H9 (cell line): ENCODE results near the gene PIM2. TPM values are rescaled to one million over a fixed set of nuclear protein-coding genes. Genes with fewer than 3 reads are reported as not detected.

Experiments
- DNase-seq: peaks from one replicate; pipeline ENCODE4 v3.0.0-alpha.2; 2017
- H2AFZ ChIP-seq: one replicate; pipeline ENCODE4 v1.6.1; 2013; ENCODE audit warnings: mild to moderate bottlenecking, low read length, control low read depth, moderate library complexity
- H2AK5ac ChIP-seq: 2 replicates; pipeline ENCODE4 v1.6.1; 2013; ENCODE audit warnings: low read length, control low read depth, mixed read lengths; ENCODE audit not compliant: insufficient read length
- H2BK120ac ChIP-seq: one replicate; pipeline ENCODE4 v1.6.1; 2013; ENCODE audit warnings: low read depth, mild to moderate bottlenecking, low read length, control low read depth, inconsistent platforms; ENCODE audit not compliant: poor library complexity, severe bottlenecking
- H2BK12ac ChIP-seq: 2 replicates; pipeline ENCODE4 v1.6.1; 2013; ENCODE audit warnings: low read length, control low read depth, mixed read lengths, low read depth; ENCODE audit not compliant: insufficient read length
- H2BK15ac ChIP-seq: 2 replicates; pipeline ENCODE4 v1.6.1; 2013; ENCODE audit warnings: low read depth, low read length, control low read depth
- H2BK20ac ChIP-seq: one replicate; pipeline ENCODE4 v1.6.1; 2013; ENCODE audit warnings: low read depth, mild to moderate bottlenecking, low read length, control low read depth, inconsistent platforms; ENCODE audit not compliant: poor library complexity, severe bottlenecking
- H2BK5ac ChIP-seq: 2 replicates; pipeline ENCODE4 v1.6.1; 2013; ENCODE audit warnings: low read length, control low read depth, mixed read lengths; ENCODE audit not compliant: insufficient read length
- H3K14ac ChIP-seq: 2 replicates; pipeline ENCODE4 v1.6.1; 2013; ENCODE audit warnings: low read length, control low read depth; ENCODE audit not compliant: insufficient read depth
- H3K18ac ChIP-seq: 2 replicates; pipeline ENCODE4 v1.6.1; 2013; ENCODE audit warnings: low read depth, mild to moderate bottlenecking, mixed read lengths, low read length, control low read depth; ENCODE audit not compliant: insufficient read length
- H3K23ac ChIP-seq: 2 replicates; pipeline ENCODE4 v1.6.1; 2013; ENCODE audit warnings: low read length, control low read depth, mixed read lengths, low read depth; ENCODE audit not compliant: insufficient read length
- H3K23me2 ChIP-seq: 2 replicates; pipeline ENCODE4 v1.6.1; 2013; ENCODE audit warnings: low read depth, mild to moderate bottlenecking, mixed read lengths, low read length, control low read depth; ENCODE audit not compliant: insufficient read length, poor library complexity, severe bottlenecking
- H3K27ac ChIP-seq: 2 replicates; pipeline ENCODE4 v1.5.1; 2013; ENCODE audit warnings: low read length, control low read depth, mixed read lengths, low read depth; ENCODE audit not compliant: insufficient read length
- H3K27me3 ChIP-seq: 2 replicates; pipeline ENCODE4 v1.6.1; 2013; ENCODE audit warnings: low read length, control low read depth, inconsistent platforms; ENCODE audit not compliant: insufficient read depth
- H3K4ac ChIP-seq: 2 replicates; pipeline ENCODE4 v1.6.1; 2013; ENCODE audit warnings: low read depth, mild to moderate bottlenecking, control low read depth, inconsistent platforms, low read length, moderate library complexity
- H3K4me1 ChIP-seq: 2 replicates; pipeline ENCODE4 v1.6.1; 2013; ENCODE audit warnings: low read length, control low read depth, inconsistent platforms; ENCODE audit not compliant: insufficient read depth
- H3K4me2 ChIP-seq: 2 replicates; pipeline ENCODE4 v1.6.1; 2013; ENCODE audit warnings: low read length, control low read depth, mixed read lengths; ENCODE audit not compliant: insufficient read length, insufficient read depth
- H3K56ac ChIP-seq: 2 replicates; pipeline ENCODE4 v1.6.1; 2013; ENCODE audit warnings: low read depth, mild to moderate bottlenecking, mixed read lengths, low read length, control low read depth; ENCODE audit not compliant: insufficient read length
- H3K79me1 ChIP-seq: 2 replicates; pipeline ENCODE4 v1.6.1; 2013; ENCODE audit warnings: low read depth, mild to moderate bottlenecking, moderate library complexity, low read length, control low read depth, inconsistent platforms; ENCODE audit not compliant: insufficient read depth, poor library complexity, severe bottlenecking
- H3K79me2 ChIP-seq: 2 replicates; pipeline ENCODE4 v1.6.1; 2013; ENCODE audit warnings: low read length, control low read depth, inconsistent platforms; ENCODE audit not compliant: insufficient read depth
- H3K9ac ChIP-seq: 2 replicates; pipeline ENCODE4 v1.6.1; 2013; ENCODE audit warnings: low read length, control low read depth, mixed read lengths; ENCODE audit not compliant: insufficient read length; ENCODE audit errors: extremely low read depth
- H3K9me3 ChIP-seq: one replicate; pipeline ENCODE4 v1.6.1; 2013; ENCODE audit warnings: low read depth, low read length, inconsistent platforms; ENCODE audit not compliant: control insufficient read depth
- H3T11ph ChIP-seq: one replicate; pipeline ENCODE4 v1.6.1; 2013; ENCODE audit warnings: mild to moderate bottlenecking, low read length, control low read depth, inconsistent platforms
- H4K20me1 ChIP-seq: one replicate; pipeline ENCODE4 v1.6.1; 2013; ENCODE audit not compliant: control insufficient read depth, insufficient read length, insufficient read depth
- H4K5ac ChIP-seq: 2 replicates; pipeline ENCODE4 v1.6.1; 2013; ENCODE audit warnings: low read depth, mild to moderate bottlenecking, mixed read lengths, low read length, control low read depth; ENCODE audit not compliant: insufficient read length
- H4K8ac ChIP-seq: replicated peaks from 2 replicates; pipeline ENCODE4 v1.6.1; 2013; ENCODE audit warnings: low read length, control low read depth, mixed read lengths, low read depth; ENCODE audit not compliant: insufficient read length
- H4K91ac ChIP-seq: 2 replicates; pipeline ENCODE4 v1.6.1; 2013; ENCODE audit warnings: low read depth, mild to moderate bottlenecking, moderate library complexity, mixed read lengths, low read length, control low read depth; ENCODE audit not compliant: insufficient read length
- H3K27ac Mint-ChIP-seq, 3 experiments: 2 replicates in 2 of 3; 3 replicates in 1 of 3; pipeline ENCODE4 v1.8.0; 2020 to 2021; ENCODE audit warnings: mixed read lengths in 3 of 3, mild to moderate bottlenecking in 1 of 3, moderate library complexity in 1 of 3
- H3K27me3 Mint-ChIP-seq: 2 replicates; pipeline ENCODE4 v1.8.0; 2021; ENCODE audit warnings: low read depth, mild to moderate bottlenecking, moderate library complexity, mixed read lengths
- H3K36me3 Mint-ChIP-seq, 3 experiments: 2 replicates in 2 of 3; 3 replicates in 1 of 3; pipeline ENCODE4 v1.8.0; 2020 to 2021; ENCODE audit warnings: low read depth in 3 of 3, mixed read lengths in 3 of 3; ENCODE audit not compliant: insufficient read depth in 1 of 3
- H3K4me1 Mint-ChIP-seq, 2 experiments: 2 replicates each; pipeline ENCODE4 v1.8.0; 2020; ENCODE audit warnings: mixed read lengths in 2 of 2
- H3K4me3 Mint-ChIP-seq, 2 experiments: 2 replicates in 1 of 2; 3 replicates in 1 of 2; pipeline ENCODE4 v1.8.0; 2020 to 2021; ENCODE audit warnings: mild to moderate bottlenecking in 2 of 2, mixed read lengths in 2 of 2, moderate library complexity in 1 of 2
- H3K9me3 Mint-ChIP-seq, 2 experiments: 2 replicates in 1 of 2; 3 replicates in 1 of 2; pipeline ENCODE4 v1.8.0; 2020; ENCODE audit warnings: mild to moderate bottlenecking in 2 of 2, mixed read lengths in 2 of 2, moderate library complexity in 1 of 2
- CTCF ChIP-seq: fragments of 200-600 bp; sonication (generic); conservative IDR thresholded peaks from 3 replicates; pipeline ENCODE4 v1.8.0; 2021; ENCODE audit warnings: antibody characterized with exemption, mild to moderate bottlenecking
- WGBS: extraction: QIAGEN DNeasy Blood & Tissue Kit; methylation state at CpG from one replicate; pipeline ENCODE4 v1.1.7; 2013; ENCODE audit warnings: missing lambda C conversion rate, low lambda C conversion rate, mixed read lengths; ENCODE audit not compliant: insufficient read length; ENCODE audit errors: extremely low coverage; 5-methylcytosine and 5-hydroxymethylcytosine counted together
- total RNA-seq: library from RNA; stranded (reverse); gene quantifications from 2 replicates; pipeline ENCODE4 v1.2.1, GENCODE V29; 2021

PIM2 gene
- total RNA-seq, 1 experiment from 2014 or later = 163 TPM

- Histone ChIP-seq H3K9me3 (no peaks in the 10 kb centered on the region), H3K9ac (peak overlapping the region; percentile 30), H2BK120ac (no peak overlapping the region), H3K18ac (no peak overlapping the region), H3T11ph (no peak overlapping the region), H2BK20ac (no peak overlapping the region), H4K91ac (no peak overlapping the region), H2AFZ (no peak overlapping the region), H3K4me1 (no peaks in the 10 kb centered on the region; the same call in 1 of the 2 replicates), H3K79me1 (peaks cover 3% of the 10 kb centered on the region), H3K4me2 (peak overlapping the region; percentile 70), H4K5ac (no peak overlapping the region), H3K27ac (no peak overlapping the region), H3K4ac (no peak overlapping the region), H3K14ac (peak overlapping the region; percentile 25; the same call in 1 of the 2 replicates), H4K8ac (no peak overlapping the region), H3K23ac (no peak overlapping the region), H4K20me1 (no peaks in the 10 kb centered on the region), H2AK5ac (no peak overlapping the region), H2BK15ac (no peak overlapping the region), H2BK5ac (no peak overlapping the region), H3K23me2 (peaks cover 2% of the 10 kb centered on the region), H2BK12ac (no peak overlapping the region), H3K79me2 (no peaks in the 10 kb centered on the region; the same call in 1 of the 2 replicates), H3K27me3 (no peaks in the 10 kb centered on the region), H3K56ac (no peak overlapping the region)
- Mint-ChIP-seq H3K27ac (no peak overlapping the region), H3K4me3 (peak overlapping the region; percentile 65 to 76), H3K27me3 (peaks cover 10% of the 10 kb centered on the region), H3K4me1 (peaks cover 10 to 14% of the 10 kb centered on the region in 2 experiments), H3K36me3 (peaks cover 23 to 29% (median 26%) of the 10 kb centered on the region in 3 experiments), H3K9me3 (peaks cover 66% of the 10 kb centered on the region in 2 experiments)
- TF ChIP-seq CTCF = peak; percentile 55
- peak; percentile 88 for DNase-seq
- no CpG with 5 or more reads among the region's 68 CpGs for WGBS
Measured at GRCh38 chrX:48891402-48892288, 27.2 kb downstream of the PIM2 start.
